Measurements from ENCODE around the gene C3orf22.
A peak's percentile ranks its signal among the peaks of the same experiment; 100 is the strongest.

Gene C3orf22

DNA sequence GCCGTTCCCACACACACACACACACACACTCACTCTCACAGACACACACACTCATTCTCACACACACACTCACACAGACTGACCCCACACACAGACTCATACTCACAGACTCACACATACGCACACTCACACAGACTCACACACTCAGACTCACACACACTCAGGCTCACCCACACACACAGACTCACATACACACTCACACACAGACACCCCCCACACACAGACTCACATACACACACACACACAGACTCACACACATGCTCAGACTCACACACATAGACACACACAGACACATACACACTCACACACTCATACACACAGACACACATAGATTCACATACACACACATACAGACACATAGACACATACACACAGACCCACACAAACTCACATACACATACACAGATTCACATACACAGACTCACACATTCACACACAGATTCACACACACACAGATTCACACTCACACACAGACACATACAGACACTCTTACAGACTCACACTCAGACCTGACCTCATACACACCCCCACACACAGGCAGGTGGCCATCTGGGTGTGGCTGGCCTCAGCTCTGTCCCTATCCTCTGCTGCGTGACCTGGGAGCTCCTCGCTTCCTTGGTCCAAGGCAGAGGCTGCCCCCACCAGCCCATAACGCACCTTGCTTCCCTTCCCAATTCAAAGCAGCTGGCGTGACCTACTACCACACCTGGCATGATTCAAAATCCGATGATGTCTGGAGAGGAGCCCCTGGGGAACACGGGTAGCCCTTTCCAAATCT, 1.9 kb downstream of the C3orf22 start:
- DNase-seq (ENCODE audit: low read depth), result no peak

DNA sequence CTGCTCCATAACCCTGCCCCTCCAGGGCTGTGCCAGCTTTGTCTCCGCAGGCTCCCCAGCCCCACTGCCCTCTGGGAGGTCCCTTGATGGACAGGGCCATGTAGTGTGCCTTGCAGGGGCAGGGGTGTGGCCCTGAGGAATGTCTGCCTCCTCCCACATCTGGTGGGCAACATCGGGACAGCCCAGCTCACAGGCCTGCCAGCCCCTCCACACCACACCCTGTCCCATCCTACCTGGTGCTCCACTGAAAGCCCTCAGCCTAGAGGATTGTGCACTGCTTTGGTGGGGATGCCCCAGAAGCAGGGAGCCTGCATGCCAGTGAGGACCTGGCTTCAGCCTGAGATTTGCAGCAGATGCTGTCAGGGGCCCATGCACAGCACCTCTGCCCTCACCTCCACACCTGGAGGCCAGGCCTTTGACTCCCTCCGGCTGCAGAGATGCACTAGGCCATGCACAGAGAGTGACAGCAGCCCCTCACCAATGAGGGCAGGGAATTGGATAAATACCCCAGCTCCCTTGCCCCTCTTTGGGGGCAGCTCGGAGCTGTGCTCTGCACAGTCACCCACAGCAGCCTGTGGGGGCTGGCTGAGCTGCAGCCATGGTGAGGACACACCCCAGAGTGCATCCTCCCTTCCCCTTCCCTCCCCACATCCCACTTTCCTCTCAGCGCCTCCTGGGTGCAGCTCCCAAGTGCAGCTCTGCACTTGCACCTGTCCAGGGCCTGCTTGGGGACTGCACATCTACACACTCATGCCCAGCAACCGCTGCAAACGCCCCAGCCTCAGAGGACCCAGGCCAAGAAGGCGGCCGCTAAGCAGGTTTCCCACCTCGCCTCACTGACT, 2.7 kb downstream of the C3orf22 start:
- DNase-seq (ENCODE audit: low read depth), result no peak

DNA sequence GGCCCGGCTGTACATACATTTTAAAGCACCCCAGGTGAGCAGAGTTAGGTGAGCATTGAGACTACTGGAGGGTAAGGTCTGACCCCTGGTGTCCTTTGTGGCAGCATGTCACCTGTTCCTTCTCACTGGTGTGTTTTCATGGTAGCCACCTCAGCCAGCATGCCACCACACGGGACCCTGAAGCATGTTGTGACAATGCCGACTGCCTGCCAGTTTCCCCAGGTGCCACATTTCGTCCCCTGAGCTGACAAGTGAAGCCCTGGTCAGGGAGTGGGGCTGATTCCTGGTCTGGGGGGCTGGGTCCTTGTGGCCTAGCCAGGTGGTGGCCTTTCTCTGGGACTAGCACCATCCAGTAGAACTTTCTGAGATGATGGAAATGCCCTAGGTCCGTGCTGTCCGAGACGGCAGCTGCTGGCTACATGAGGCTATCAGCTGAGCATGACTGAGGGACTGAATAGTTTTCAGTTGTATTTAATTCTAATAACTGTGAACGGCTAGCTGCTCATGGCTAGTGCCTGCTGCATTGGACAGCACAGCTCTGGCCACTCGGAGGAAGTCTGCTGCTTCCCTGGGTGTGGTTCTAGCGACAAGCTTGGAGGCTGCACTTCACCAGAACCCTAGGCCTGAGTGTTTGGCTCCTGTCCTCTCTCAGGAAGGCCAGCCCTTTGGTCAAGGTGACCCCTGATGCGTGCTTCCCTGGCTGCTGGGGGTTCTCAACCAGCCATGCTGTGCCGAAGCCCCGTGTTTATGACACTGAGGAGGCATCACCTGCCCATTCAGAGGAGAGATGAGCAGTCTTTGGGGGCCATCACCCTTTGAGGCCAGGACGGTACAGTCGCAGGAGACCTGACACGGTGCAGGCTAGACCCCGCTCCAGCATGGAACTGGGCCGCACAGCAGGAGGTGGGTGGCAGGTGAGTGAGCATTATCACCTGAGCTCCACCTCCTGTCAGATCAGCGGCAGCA, 3.9 kb downstream of the C3orf22 start:
- no peak for DNase-seq (ENCODE audit: low read depth)

DNA sequence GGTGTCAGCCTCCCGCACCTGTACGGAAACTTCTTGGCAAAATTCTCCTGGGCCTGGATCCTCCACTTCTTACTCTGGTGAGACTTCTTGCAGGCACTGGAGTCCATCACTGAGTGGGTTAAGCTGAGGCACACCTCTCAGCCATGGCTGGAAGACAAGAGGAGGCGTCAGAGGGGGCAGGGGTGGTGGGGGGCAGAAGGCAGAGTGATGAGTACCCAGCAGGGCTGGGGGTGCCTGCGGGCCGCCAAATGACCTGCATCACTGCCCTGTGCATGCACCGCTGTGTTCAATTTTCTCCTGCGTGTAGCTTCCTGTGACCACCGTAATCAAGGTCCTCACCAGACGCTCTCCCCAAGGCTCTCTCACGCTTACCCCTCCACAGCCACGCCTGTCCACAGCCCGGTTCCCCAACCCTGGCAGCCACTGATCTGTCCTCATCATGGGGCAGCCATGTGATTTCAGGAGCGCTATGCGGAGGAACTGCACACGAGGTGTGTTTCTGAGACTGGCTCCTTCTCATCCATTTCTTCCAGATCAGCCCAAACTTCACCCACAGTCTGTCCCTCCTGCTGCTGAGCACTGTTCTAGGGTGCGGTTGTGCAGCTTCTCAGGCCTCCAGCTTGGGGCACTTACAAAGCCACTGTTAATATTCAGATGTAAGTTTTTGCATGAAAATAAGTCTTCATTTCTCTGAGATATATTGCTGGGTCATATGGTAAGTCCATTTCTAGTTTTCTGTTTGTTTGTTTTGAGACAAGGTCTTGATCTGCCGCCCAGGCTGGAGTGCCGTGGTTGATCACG, 5.2 kb downstream of the C3orf22 start:
- DNase-seq (ENCODE audit: low read depth), result no peak

DNA sequence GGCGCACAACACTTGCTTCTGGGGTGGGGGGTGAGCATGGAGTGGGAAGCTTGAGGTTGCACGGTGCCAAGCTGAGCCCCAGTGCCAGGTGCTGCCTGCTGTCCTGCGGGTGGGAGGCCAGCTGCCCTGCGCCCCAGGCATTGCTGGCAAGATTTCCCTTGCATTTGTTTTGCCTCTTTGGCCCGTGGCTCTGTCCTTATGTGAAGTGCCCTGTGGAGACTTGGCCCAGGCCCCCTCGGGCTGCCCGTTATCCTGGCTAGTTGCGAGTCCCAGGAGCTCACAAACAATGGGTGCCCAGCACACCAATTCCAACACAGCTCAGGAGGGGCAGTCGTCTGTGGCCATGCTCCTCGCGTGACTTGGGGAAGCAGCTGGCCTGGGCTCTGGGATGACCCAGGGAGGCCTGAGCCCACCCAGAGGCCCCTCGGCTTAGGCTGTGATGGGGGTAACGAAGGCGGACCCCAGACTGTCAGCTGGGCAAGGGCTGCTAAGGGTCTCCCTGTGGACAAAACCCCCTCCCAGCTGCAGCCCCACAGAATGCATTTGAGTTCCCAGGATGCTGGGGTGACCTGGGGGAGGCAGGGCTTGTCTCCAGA, 5.9 kb downstream of the C3orf22 start:
- no peak for DNase-seq (ENCODE audit: low read depth)

DNA sequence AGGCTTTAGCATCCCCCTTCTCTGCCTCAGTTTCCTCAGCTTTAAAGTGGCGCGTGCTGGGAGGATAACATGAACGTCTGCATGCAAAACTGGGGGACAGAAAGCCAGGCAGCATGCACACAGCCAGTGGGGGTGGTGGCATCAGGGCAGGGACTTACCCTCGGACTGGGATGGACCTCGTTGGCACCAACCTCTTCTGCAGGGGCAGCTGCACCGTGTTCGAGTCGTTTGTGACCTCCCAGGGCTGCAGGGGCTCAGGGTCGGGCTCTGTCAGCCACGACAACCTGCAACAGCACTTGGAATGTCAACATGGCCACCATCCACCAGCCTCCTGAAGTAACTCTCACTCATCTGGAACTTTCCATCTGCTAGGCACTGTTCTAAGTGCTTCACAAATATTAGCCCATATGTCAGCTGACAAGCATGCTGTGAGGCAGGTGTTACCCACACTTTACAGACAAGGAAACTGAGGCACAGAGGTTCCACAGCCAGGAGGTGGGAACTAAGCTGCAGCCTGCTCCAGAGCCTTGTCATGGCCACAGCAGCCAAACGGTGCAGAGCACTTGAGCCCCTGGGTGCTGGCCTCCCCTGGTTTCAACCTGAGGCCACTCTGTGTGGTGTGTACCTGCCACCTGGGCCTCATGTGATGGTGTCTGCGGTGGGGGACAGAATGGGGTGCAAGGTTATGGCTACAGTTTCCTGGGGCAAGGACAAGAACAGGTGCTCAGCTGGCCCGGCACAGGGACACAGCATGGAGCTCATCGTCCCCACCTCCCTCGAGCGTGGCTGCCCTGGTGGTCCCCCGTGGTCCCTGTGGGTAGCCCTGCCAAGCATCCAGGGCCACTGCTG, 6.7 kb downstream of the C3orf22 start:
- DNase-seq (ENCODE audit: low read depth), result no peak

DNA sequence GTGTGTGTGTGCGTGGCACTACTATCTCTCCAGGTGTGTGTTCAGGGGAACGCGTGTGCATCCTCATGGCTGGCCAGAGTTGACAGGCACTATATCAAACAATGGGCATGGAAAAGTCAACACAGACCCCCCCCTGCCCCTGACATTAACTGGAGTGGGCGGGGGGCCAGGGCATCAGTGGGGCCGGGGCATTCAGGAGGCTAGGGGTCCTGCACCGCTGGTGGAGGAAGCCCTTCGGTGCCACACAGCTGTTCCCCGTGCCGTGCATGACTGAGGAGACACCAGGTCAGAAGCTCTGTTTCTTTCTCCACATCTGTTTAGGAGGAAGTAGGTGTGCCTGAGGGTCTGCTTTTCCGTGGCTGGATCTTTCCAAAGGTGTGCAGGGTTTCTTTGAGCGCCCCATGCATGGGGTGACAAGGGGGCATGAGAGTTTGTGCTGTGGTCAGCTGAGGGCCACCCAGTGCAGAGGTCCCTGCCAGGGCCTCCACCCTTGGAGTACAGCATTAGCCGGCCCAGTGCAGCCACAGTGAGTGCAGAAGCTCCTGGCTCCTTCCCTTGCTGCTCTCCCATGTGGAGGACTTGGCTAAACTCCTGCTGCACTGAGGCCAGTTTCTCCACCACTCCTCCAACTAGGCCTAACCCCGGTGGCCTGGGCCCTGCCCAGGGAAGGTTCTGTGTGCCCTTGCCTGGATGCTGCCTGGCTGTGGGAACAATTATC, 7.5 kb downstream of the C3orf22 start:
- DNase-seq (ENCODE audit: low read depth), result no peak

DNA sequence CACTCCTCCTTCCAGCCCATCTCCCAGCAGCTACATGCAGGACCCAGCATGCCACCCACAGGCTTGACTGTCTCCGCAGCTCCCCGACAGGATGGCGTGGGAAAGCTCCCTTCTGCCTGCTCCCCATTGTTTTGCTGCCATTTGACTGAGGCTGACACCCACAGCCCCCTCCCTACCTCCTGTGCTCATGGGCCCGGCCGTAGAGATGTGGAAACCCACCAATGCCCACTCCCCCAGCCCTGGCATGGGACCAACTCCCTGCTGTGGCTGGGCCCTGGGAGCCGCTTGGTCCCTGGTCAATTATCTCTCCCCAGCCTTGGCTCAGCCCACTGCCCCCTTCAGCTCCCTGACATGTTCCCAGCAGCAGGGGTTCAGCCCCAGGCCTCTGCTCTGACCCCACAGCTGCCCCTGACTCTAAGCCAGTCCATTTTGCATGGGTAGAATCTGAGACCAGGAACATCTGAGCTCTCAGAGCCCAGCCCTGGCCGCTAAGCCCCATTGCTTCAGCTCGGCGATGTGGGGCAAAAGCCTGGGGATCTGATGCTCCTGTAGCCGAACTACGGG, 8.2 kb downstream of the C3orf22 start:
- no peak for DNase-seq (ENCODE audit: low read depth)

DNA sequence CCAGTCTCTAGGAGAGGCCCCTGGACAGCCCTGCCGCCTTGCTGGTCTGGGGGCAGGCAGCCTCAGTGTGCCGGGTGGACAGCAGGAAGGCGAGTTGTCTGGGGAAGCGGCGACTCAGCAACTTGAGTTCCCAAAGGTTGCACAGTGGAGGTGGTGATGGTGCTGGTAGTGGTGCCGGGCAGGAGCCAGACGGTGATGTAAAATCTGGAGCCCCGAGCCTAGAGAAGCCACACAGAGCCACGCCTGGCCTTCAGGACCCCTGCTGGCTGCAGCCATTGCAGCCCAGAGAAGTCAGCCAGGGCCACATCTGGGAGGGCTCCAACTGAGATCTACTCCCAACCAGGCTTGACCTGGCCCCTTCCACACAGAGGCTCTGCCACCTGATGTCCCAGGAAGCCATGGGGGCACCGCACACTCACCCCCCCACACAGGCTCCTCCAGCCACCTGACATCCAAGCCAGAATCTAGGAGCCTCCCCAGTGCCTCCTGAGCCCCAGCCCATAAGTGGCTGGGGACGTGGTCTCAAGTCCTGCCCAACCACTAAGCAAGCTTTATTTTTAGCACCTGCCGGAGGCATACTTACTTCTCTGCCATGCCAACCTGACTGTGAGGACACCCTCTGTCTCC, 8.8 kb downstream of the C3orf22 start:
- DNase-seq (ENCODE audit: low read depth), result no peak

DNA sequence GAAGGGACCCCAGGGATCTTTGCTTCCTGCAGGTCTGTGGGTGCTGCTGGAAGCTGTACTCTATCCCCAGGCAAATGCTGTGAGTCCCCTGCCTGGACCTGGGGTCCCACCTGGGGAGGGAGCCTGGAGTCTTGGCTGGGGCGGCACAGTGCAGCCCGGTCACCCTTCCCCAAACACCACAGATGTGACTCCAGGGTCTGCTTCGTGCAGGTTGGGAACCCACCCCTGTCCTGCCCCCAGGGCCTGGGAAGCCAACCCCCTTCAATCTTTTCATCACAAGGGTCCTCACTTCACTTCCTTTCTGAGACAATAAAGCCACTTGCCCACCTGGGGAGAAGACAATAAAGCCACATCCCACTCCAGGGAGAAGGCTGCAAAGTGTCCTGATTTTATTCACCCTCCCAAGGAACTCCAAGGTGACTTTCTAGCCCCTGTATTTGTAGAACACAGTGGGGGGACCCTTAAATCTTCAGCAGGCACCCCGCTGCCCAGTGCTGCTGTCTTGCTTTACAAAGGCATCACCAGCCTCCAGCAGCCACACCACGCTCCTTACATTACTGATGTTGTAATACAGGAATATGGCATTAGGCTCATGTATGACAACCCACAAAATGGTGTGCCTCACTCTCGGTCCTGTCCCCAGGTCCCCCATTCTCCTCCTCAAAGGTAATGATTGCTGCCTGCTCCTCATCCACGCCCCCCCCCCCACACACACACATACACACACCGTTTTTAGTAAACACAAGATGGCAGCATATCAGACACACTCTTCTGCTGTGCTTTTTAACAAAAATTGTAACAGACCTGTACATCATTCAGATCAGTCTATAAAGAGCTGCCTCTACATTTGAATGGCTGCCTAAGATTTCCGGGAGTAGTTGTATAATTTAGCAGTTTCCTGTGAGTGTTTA, 9.9 kb downstream of the C3orf22 start:
- no peak for DNase-seq (ENCODE audit: low read depth)

DNA sequence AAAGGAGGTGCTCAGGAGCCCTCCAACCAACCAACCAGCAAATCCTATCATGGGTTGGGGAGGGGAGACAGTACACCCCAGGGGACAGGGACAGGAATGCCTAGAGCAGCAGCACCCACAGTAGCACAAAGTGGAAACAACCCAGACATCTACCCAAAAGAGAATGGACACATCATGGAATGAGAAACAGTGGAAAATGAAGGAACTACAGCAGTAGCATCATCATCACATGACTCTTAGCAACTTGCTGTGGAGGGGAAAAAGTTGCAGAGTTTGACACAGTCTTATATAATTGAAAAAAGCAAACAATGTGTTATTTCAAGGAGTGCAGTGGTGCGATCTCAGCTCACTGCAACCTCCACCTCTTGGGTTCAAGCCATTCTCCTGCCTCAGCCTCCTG, 11.0 kb downstream of the C3orf22 start:
- DNase-seq (ENCODE audit: low read depth), result peak; percentile 16

DNA sequence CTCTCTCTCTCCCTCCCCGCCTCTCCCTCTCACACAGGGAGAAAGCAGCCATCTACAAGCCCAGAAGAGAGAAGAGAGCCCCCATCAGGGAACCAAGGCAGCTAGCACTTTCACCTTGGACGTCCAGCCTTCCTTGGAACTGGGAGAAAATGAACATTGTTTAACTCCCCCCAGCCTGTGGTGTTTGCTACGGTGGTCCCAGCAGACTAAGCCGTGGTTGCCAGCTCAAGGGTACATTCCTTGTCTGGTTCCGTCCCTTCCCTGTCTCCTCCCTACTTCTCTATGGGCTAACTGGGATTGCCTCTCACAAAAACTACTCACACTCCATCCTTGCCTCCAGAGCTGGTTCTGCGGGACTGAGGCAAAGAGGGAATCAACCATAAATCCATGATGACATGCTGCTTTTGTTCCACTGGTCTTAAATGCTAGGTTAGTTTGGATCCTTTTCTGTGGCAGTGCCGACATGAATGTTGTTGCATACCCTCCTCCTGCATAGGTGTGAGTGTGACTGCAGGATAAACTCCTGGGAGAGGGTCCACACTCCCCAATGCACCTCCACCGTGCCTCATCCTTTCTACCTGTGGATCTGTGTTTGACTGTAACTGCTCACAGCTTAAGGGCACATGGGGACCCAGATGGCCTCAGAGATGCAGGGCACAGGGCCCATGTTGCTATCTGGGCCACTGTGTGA, 12.0 kb downstream of the C3orf22 start:
- DNase-seq (ENCODE audit: low read depth), result no peak

DNA sequence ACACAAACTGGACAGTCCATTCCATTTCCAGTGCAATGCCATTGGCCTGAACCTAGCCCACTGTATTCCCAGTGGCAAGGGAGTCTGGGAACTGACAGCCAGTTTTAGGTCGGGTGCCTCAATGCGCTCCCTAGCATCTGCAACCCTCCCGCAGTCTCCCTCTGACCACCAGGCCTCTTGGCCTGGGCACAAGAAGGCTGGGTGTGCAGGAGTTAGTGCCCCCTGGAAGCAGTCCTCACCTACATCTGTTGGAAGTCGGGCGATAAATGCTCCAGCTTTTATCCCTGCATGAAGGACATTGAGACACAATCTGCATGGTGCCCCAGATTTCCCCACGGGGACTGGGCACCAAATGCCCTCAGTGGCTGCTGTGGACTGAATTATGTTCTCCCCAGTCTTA, 12.7 kb downstream of the C3orf22 start:
- DNase-seq (ENCODE audit: low read depth), result no peak

DNA sequence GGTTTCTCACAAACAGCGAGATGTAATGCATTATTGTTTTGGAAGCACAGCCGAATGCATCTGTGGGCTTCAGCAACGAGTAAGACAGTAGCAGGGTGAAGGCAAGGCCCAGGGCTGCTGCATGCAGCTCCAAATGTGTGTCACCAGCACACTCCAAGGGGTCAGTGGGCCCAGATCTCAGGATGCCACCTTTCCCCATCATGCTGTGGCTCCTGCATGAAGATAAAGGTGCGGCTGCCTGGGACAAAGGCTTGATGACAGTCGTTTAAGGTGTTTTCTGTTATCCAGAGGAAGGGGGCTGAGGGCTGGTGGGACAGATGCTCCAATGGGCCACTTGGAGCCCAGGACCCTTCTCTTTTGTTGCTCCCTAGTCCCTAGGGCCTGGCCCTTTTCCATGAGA, 13.2 kb downstream of the C3orf22 start:
- DNase-seq (ENCODE audit: low read depth), result no peak

DNA sequence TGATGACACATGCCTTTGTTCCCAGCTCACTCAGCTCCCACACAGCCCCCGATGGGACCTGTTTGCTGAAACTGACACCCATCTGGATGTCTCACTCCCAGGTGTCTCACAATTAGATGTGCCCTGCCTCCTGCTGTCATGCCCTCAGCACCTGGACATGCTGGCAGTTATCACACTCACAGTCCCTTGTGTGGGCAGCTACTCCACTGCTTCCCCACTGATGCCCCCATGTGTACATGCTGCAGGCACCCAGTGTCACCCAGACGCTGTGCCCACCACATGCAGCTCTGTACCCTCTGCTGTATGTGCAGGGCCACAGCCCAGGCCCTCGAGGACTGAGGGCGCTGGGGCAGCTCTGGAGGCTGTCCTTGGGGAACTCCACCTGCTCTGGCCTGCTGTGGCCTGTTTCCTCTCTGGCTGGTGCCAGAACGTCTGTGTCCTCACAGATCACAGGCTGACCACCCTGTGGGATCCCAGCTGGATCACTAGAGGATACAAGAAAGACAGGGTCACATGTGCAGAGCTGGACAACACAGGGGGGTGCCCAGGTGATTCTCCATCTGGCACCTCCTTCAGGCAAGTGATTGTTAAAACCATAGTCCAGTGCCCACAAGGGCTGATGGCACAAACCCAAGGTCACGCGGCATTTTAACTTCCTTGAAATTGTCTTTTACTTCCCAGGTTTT, 14.0 kb downstream of the C3orf22 start:
- DNase-seq (ENCODE audit: low read depth), result no peak

DNA sequence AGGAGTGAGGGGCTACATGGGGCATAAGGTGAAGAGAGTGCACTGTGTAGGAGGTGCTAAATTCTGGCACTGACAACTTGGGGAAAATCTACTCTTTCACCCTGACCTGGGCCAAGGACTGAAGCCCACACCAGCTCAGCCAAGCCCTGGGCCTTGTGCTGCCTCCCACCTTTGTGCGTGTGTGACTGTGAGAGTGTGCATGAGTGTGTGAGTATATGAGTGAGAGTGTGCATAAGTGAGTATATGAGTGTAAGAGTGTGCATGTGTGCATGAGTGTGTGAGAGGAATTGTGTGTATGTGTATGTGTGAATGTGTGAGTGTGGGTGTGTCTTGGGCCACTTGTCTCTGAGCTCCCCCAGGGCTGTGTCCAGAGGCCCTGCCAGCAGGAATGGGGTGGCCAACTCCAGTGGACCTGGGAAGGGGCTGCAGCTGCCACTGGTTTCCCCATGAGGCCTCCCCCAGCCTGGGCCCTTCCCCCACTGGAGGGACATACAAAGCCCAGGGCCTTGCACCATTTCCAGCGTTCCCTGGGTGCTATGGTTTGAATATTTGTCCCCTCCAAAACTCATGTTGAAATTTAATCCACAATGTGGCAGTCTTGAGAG, 15.2 kb downstream of the C3orf22 start:
- DNase-seq (ENCODE audit: low read depth), result no peak

Measured in stromal cell of bone marrow (primary cell).